GM06990 (cell line): ENCODE measurements around the gene TEAD1.

Experiments used
- DNase-seq: peaks from one replicate; pipeline ENCODE4 v3.0.0-alpha.2; 2011; ENCODE audit not compliant: insufficient read length; ENCODE audit errors: extremely low read depth
- H3K27me3 ChIP-seq: replicated peaks from 2 replicates; pipeline ENCODE4 v1.6.0; 2011; ENCODE audit warnings: low read length; ENCODE audit not compliant: control insufficient read depth, insufficient read depth
- H3K36me3 ChIP-seq: 2 replicates; pipeline ENCODE4 v1.5.1; 2011; ENCODE audit warnings: low read length; ENCODE audit not compliant: control insufficient read depth, insufficient read depth
- H3K4me3 ChIP-seq: replicated peaks from 2 replicates; pipeline ENCODE4 v1.5.1; 2011; ENCODE audit warnings: low read depth, mild to moderate bottlenecking, control low read depth, low read length
- TF ChIP-seq, protein P1 (sequence below): IDR thresholded peaks from 2 replicates; pipeline ENCODE4 v1.5.1; 2011; ENCODE audit warnings: low read length, control low read depth, mild to moderate bottlenecking, inconsistent platforms; ENCODE audit not compliant: insufficient read depth, poor library complexity, severe bottlenecking

Gene TEAD1

DNA sequence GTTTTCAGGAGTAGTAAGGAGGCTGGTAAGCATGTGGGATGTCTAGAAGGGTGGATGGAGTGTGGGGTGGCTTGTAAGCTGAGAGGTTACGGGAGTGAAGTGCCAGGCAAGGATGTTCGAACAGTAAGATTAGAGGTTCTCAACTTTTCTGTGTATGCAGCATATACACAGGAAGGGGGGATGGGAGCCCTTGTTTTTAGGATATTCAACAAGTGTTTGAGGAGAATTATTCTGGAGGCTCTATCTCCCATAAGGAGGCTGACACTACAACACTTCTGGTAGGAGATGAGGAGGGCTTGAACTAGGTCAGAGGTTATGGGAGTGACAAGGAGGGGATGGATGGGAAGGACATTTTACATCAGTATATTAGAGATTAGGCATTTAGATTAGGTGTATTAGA lies 109.5 kb downstream of the TEAD1 start:
- H3K4me3 ChIP-seq, result no peak overlapping the region
- H3K36me3 ChIP-seq, result no peaks in the 10 kb centered on the region
- TF ChIP-seq, protein P1, sequence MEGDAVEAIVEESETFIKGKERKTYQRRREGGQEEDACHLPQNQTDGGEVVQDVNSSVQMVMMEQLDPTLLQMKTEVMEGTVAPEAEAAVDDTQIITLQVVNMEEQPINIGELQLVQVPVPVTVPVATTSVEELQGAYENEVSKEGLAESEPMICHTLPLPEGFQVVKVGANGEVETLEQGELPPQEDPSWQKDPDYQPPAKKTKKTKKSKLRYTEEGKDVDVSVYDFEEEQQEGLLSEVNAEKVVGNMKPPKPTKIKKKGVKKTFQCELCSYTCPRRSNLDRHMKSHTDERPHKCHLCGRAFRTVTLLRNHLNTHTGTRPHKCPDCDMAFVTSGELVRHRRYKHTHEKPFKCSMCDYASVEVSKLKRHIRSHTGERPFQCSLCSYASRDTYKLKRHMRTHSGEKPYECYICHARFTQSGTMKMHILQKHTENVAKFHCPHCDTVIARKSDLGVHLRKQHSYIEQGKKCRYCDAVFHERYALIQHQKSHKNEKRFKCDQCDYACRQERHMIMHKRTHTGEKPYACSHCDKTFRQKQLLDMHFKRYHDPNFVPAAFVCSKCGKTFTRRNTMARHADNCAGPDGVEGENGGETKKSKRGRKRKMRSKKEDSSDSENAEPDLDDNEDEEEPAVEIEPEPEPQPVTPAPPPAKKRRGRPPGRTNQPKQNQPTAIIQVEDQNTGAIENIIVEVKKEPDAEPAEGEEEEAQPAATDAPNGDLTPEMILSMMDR, result no peak
- H3K27me3 ChIP-seq, result no peaks in the 10 kb centered on the region; the same call in none of the 2 replicates
- DNase-seq, result no peak

DNA sequence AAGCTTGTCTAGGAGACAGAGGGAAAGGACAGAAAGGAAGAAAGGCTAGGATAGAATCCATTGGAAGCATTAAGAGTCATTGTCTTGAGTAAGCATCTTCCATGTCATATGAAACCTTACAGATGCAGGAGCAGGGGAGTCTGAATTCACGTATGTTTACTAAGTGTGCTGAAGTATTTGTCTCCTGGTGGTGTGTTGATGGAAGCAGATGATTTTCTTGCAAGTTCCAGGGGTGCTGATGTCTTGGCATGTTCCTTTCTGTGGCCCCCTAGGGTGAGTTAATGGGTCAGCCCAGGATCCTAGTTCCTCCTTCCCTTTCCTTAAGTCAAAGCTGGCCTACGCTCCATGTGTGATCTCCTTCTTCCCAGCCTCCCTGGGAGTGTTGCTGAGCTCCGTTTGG lies 110.2 kb downstream of the TEAD1 start:
- TF ChIP-seq, protein P1, result no peak
- Histone ChIP-seq H3K27me3 (no peaks in the 10 kb centered on the region; the same call in none of the 2 replicates), H3K36me3 (no peaks in the 10 kb centered on the region), H3K4me3 (no peak overlapping the region)
- DNase-seq, result no peak

DNA sequence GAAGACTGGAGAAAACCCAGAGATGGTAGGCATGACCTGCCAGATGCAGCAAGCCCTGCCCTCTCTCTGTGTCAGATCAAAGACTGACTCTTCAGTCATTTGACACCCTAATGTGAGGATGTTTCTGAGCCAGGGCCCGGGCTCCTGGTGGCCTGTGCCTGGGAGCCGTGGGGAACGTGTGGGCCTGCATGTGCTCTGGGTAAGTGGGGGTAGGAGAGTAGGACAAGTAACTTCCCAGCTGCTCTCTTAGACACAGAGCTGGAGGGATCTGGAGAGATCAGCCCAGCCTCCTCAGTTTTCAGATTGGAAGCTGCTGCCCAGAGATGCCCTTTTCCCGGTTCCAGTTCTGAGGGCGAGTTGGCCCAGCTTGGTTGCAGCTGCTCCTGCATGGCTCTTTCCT lies 110.8 kb downstream of the TEAD1 start:
- no peak for DNase-seq
- no peak overlapping the region for H3K4me3 ChIP-seq
- H3K27me3 ChIP-seq, result no peaks in the 10 kb centered on the region; the same call in none of the 2 replicates
- TF ChIP-seq, protein P1, result no peak
- no peaks in the 10 kb centered on the region for H3K36me3 ChIP-seq

DNA sequence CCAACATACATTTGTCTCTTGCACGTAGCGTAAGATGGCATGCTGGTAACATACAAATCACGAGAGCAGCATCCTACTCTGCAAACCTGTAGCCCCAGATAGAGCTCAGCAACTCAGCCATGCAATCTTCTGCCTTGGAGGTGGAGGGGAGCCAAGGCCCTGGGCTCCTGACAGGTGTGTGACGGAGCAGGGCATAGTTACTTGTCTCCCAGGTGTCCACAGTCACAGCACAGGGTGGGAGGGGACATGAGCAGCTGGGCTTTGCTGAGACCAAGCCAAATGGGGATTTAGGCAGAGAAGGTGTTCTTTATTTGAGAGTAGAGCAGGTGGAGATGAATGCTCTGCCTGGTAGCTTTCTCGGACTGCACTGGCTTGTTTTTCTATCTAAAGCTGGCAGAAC lies 111.7 kb downstream of the TEAD1 start:
- DNase-seq, result no peak

DNA sequence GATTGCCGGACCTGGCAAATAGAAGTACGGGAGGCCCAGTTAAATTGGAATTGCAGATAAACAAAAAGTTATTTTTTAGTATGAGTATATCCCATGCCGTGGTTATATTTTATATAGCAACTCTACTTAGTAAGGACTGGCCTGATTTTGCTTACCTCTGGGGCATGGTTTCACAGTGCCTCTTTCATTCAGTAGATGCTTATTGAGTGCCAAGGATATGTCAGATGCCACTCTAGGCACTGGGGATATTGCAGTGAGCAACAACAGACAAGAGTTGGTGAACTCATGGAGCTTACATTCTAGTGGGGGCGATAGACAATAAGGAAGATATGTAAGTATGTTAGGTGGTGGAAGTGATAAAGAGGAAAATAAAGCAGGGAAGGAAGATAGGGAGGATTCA lies 112.2 kb downstream of the TEAD1 start:
- DNase-seq, result no peak

More for the DNA sequence above, 111.7 kb downstream of the TEAD1 start:
- Histone ChIP-seq H3K4me3 (no peak overlapping the region), H3K27me3 (no peaks in the 10 kb centered on the region; the same call in none of the 2 replicates), H3K36me3 (no peaks in the 10 kb centered on the region)
- TF ChIP-seq, protein P1, result no peak

More for the DNA sequence above, 112.2 kb downstream of the TEAD1 start:
- Histone ChIP-seq H3K27me3 (no peaks in the 10 kb centered on the region; the same call in none of the 2 replicates), H3K4me3 (no peak overlapping the region), H3K36me3 (no peaks in the 10 kb centered on the region)
- TF ChIP-seq, protein P1, result no peak
